ENCODE data around the gene HPGDS. TPM values are rescaled to one million over a fixed set of nuclear protein-coding genes. Genes with fewer than 3 reads are reported as not detected.
"Not testable (repeated sequence)": the region's sequence is repeated elsewhere in the genome, so short reads cannot be mapped to it uniquely, and the experiment has no call there.

Gene HPGDS
- total and polyA plus RNA-seq, 12 donors = 0.48 to 3.1 (median 1.3) TPM

GRCh38 chr4:94298725-94299252 lies 43.8 kb downstream of the HPGDS start:
- H3K27me3 ChIP-seq = no peaks in the 10 kb centered on the region

GRCh38 chr4:94295473-94295872 lies 47.2 kb downstream of the HPGDS start:
- DNase-seq; H3K27ac ChIP-seq; H3K36me3 ChIP-seq (replicated peaks in 1 of 2); H3K4me3 ChIP-seq; H3K9me3 ChIP-seq (replicated peaks in 1 of 3); intact Hi-C loops (cut with DNase I); H3K27me3 ChIP-seq; H3K4me1 ChIP-seq (replicated peaks in 1 of 2): not testable (repeated sequence)
- WGBS, 4 donors = 74 to 86% (median 83%) methylated on average over 6 of the region's 6 CpGs

More at GRCh38 chr4:94298725-94299252, 43.8 kb downstream of the HPGDS start:
- intact Hi-C loops (cut with DNase I) = no loop called here
- TF ChIP-seq POLR2A (IDR thresholded peaks at IDR 0.05) = no peak
- no peak for TF ChIP-seq CTCF (IDR thresholded peaks at IDR 0.05)
- DNase-seq = no peak
- Histone ChIP-seq H3K27ac (no peak overlapping the region), H3K4me3 (no peak overlapping the region), H3K9me3 (replicated peaks in 1 of 3) (no peaks in the 10 kb centered on the region), H3K4me1 (replicated peaks in 1 of 2) (no peaks in the 10 kb centered on the region), H3K36me3 (replicated peaks in 1 of 2) (no peaks in the 10 kb centered on the region)
- WGBS, 4 donors = 65 to 74% (median 67%) methylated on average over 4 of the region's 4 CpGs

DNA sequence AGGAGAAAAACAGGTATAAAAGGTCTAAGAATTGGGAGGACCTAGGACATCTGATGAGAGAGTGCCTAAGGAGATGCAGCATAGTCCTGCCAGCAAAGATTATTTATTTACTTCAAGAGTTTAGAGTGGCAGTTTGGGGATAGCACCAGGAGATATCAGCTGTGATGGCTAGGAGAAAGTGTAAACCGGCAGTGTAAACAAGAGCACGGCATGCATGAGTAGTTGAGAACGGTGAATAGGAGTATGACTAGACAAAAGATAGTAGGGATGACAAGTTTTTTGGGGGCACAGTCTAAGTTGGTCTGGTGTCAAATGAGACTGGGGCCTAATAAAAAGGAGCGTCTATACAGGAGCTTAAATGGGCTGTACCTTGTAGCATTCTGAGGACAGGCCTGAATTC lies 48.7 kb downstream of the HPGDS start:
- 95 to 98% (median 96%) methylated on average over 4 of the region's 4 CpGs for WGBS, 4 donors
- H3K36me3 ChIP-seq (replicated peaks in 1 of 2); H3K27me3 ChIP-seq; intact Hi-C loops (cut with DNase I); H3K9me3 ChIP-seq (replicated peaks in 1 of 3); DNase-seq; H3K4me1 ChIP-seq (replicated peaks in 1 of 2); H3K27ac ChIP-seq; H3K4me3 ChIP-seq: not testable (repeated sequence)

- DNase-seq = no peak
- H3K4me1 ChIP-seq (replicated peaks in 1 of 2) = no peaks in the 10 kb centered on the region
- intact Hi-C loops (cut with DNase I) = no loop called here
- H3K9me3 ChIP-seq (replicated peaks in 1 of 3) = no peaks in the 10 kb centered on the region
- no peaks in the 10 kb centered on the region for H3K27me3 ChIP-seq
- H3K36me3 ChIP-seq (replicated peaks in 1 of 2) = peaks cover 0 to 12% of the 10 kb centered on the region in 2 donors
- 92 to 98% (median 97%) methylated on average over 2 of the region's 2 CpGs for whole genome bisulfite sequencing, 4 donors
- H3K27ac ChIP-seq = no peak overlapping the region
- TF ChIP-seq CTCF (IDR thresholded peaks at IDR 0.05) = no peak
- no peak for TF ChIP-seq POLR2A (IDR thresholded peaks at IDR 0.05)
- H3K4me3 ChIP-seq = no peak overlapping the region
Measured at GRCh38 chr4:94290245-94290644, 52.4 kb downstream of the HPGDS start.

DNA sequence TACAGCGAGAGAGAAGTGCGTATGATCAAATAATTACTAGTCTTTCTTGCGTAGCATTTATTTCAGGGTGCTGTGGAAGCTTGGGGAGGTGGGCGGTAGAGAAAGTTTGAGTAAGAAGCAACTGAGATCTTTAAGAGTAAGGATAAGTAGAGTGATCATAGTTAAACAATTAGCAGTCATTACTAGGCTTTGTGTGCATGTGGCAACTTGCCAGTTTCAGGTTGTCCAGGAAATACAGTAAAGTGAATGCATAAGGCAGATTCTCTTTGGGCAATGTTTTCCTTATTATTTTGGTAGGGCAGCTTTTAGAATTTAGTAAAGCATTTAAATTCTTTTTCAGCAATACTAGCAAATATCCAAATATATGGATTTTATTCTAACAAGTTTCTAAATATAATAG lies 57.0 kb downstream of the HPGDS start:
- peaks cover 0 to 44% of the 10 kb centered on the region in 2 donors for H3K36me3 ChIP-seq (replicated peaks in 1 of 2)
- WGBS, 4 donors = 96 to 99% (median 97%) methylated on average over 4 of the region's 4 CpGs
- no peak for DNase-seq
- H3K27ac ChIP-seq = no peak overlapping the region
- no peaks in the 10 kb centered on the region for H3K4me1 ChIP-seq (replicated peaks in 1 of 2)
- intact Hi-C loops (cut with DNase I) = no loop called here
- TF ChIP-seq POLR2A (IDR thresholded peaks at IDR 0.05) (no peak), CTCF (IDR thresholded peaks at IDR 0.05) (no peak)
- no peak overlapping the region for H3K4me3 ChIP-seq
- H3K27me3 ChIP-seq = no peaks in the 10 kb centered on the region
- no peaks in the 10 kb centered on the region for H3K9me3 ChIP-seq (replicated peaks in 1 of 3)
